GM21576 (cell line): ENCODE measurements around the gene LRRN4CL.
"Not testable (repeated sequence)": the region's sequence is repeated elsewhere in the genome, so short reads cannot be mapped to it uniquely, and the experiment has no call there.

Experiments
- ATAC-seq: cut with Tn5 transposase; IDR thresholded peaks from one replicate; pipeline ENCODE4 v1.9.1; 2021; ENCODE audit warnings: mild to moderate bottlenecking, moderate library complexity; ENCODE audit not compliant: unreplicated experiment

Gene LRRN4CL

DNA sequence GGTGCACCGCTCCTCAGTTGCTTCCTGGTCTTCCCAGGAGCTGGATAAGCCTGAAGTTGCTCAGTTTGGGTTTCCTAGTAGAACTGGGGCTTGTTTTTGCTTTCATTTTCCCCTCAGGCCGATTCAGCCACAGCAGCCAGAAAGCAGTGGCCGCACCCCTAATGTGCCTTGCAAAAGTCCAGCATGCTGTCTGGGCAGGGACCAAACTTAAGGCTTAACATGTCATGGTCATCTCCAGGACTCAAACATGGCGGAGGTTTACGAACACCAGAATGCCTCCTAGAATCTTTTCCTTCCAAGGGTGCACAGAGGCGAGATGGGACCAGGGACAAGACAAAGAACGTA, 20.6 kb upstream of the LRRN4CL start:
- no peak for ATAC-seq

DNA sequence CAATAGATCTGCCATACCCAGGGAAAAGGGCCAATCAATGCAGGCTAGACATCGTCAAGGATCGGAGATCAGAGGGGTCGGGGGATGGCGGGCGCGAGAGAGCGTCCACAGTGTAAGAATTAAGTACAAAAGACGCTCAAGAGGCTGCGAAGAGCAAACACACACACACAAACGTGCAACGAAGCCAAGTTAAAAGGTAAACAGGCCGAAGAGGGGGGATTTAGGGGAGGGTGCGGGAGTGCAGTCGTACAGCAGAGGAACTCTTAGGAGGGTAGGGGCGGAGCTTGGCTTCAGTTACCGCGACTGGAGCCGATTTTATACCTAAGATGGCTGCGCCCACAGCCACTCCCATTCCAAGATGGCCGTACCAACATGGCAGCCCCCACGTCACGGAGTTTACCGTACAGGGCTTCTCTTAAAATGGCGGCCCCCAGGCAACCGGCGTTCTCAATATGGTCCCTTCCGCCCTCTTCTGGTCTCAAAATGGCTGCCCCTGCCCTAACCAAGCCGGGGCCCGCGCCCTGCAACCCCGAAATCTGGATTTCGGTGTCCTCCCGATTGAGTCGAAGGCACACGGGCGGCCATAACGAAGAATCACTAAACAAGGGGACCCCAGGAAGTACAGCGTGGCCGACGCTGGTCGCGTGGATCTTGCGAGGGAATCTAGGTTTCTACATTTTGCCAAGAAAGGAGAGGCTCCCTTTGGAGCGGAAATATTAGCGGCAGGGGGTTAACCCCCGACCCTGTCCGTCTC, 20.1 kb upstream of the LRRN4CL start:
- peak; percentile 59 for ATAC-seq

- ATAC-seq, result no peak
These were observed 19.5 kb upstream of the LRRN4CL start for GRCh38 chr11:62708793-62709192.

DNA sequence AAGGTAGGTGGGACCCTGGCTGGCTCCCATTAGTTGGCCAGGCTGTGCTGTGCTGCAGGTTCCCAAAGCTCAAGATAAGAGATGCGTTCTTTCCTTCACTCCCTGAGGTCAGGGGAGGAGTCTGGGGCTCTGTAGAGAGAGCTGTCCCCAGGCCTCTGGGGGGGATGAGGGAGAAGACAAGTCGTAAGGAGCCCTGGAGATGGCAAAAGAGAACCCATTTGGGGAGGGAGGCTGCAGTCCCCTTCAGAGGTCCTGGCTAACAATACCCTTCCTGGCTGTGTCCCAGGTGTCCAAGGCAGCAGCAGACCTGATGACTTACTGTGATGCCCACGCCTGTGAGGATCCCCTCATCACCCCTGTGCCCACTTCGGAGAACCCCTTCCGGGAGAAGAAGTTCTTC, 19.1 kb upstream of the LRRN4CL start:
- ATAC-seq, result no peak

GRCh38 chr11:62707277-62707861, 18.0 kb upstream of the LRRN4CL start, which contains the start of the genes BSCL2 and GNG3:
TSS of gene BSCL2 (minus strand) at chr11:62707424. CDS start at chr11:62707195, 229 bp downstream.
TSS of gene GNG3 (plus strand) at chr11:62707676. CDS start at chr11:62708296, 620 bp downstream.
- ATAC-seq, result no peak

- no peak for ATAC-seq
These were observed 17.5 kb upstream of the LRRN4CL start for GRCh38 chr11:62706850-62707247.

DNA sequence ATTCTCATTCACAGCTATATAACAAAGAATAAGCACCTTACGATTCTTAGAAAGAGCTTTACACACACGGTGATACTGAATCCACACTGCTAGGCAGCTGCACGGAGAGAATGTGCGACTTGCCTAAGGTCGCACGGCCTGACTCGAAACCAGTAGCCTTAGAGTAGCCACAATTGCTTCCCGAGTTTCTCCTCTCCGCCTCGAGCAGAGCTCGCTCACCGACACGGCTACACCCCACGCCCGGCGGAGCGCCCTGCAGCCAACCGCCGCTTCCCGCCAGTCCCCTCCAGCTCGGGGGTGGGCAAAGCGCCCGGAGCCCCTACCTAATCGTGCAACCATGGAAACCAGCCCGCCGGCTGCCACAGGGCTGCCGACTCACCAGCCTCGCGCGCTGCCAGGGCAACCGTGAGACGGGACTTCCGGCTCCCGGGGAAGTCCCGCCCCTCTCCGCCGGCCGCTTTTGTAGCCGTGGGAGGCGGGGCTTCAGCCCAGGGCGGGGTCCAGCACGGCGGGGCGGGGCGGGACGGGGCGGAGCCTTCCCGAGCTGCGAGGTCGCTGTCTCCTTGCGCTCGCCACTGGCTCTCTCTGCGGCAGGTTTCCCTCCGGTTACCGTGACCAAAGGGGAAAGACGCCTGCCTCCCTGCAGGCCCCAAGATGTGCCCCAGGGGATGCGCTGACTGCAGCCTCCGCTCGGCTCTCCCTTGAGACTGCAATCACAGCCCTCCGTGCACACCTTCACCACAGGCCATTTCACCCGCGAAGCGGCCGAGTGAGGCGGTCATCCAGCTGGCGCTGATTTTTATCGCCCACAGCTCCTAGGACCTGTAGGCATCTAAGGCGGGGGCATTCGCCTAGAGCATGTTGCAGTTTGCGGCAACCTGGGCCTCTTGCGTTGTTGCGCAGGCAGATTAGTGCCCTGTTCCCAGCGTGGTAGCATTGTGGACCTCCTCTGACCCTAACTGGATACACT, 16.8 kb upstream of the LRRN4CL start:
- peak; percentile 47 for ATAC-seq

GRCh38 chr11:62705413-62705812, 16.1 kb upstream of the LRRN4CL start:
- no peak for ATAC-seq

GRCh38 chr11:62703921-62704320, 14.6 kb upstream of the LRRN4CL start:
- not testable (repeated sequence) for ATAC-seq

DNA sequence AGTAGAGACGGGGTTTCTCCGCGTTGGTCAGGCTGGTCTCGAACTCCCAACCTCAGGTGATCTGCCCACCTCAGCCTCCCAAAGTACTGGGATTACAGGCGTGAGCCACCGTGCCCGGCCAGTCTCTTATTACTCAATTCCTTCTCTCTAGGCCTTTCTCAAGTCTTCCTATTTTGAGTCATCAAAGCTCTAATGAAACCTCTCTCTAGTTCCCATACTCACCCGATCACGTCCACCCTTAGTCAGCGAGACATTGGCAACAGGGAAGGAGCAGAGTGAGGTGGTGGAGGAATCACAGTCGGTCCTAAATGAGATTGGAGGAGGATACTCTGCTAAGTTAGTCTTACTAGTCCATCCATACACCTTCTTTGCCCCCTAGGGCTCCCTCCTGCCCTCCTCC, 12.9 kb upstream of the LRRN4CL start:
- no peak for ATAC-seq

GRCh38 chr11:62694455-62695167, 5.3 kb upstream of the LRRN4CL start:
- no peak for ATAC-seq

DNA sequence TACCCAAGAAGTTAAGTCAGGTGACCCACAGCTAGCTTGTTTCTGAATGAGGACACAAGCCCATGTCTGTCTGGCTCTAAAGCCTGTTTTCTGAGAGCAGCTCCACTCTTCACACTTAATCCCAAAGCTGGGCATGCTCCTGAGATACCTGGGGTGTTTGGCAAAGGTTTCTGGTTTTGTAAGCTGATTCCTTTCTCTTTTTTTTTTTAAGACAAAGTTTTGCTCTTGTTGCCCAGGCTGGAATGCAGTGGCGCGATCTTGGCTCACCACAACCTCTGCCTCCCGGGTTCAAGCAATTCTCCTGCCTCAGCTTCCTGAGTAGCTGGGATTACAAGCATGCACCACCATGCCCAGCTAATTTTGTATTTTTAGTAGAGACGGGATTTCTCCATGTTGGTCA, 4.3 kb upstream of the LRRN4CL start:
- ATAC-seq, result not testable (repeated sequence)

DNA sequence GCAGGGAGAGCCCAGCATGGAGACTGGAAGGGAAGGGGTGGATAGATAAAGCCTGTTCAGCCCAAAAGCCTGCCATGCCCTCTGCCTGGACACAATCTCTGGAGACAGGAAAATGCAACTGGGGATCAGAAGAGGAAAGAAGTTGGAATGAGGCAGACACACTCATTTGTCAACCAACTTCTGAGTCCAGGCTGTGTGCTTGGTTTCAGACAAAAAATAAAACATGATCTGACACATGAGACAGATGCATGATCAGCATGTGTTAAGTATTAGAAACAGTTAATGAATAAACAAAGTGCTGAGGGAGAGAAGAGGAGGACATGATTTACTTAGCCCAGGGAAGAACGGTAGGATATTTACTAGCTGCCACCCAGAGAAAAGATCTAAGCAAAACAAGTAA, 839 bp downstream of the LRRN4CL start:
- ATAC-seq, result no peak

DNA sequence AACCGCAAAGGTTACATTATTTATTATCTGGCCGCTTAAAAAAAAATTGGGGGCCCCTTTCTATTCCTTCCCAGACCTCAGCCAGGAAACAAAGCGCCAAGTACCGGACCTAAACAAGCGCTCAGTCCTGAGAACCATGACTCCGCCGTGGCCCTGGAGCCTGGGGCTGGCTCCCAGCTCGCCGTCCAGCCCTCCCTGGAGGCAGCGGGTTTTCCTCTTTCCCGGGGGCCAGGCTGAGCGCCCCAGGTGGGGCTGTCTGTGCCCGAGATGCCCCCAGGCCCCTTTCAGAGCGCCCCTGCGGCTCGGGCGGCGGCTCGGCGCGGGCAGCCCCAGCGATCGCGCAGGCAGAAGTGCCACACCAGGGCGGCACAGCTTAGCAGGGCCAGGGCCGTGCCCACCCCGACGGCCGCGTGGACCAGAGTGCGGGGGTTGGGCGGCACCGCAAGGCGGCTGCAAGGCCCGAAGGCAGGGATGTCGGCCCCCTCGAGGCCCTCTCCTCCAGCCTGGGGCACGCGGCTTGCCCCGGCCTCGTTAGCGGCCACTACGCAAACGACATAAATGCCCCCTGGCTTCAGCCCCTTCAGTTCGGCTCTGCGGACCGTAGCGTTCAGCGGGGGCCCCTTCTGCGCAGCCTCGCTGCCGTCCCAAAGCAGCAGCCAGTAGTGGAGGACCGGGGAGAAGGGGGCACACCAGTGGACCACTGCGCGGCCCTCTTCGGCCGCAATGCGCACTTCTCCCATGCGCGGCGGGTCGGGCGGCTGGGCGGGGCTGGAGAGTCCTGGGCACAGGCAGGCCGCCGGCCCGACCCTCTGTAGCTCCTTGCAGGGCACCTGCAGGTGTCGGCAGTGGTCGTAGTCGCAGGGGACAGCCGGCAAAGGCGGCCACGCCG, 1.6 kb downstream of the LRRN4CL start:
- ATAC-seq, result no peak

DNA sequence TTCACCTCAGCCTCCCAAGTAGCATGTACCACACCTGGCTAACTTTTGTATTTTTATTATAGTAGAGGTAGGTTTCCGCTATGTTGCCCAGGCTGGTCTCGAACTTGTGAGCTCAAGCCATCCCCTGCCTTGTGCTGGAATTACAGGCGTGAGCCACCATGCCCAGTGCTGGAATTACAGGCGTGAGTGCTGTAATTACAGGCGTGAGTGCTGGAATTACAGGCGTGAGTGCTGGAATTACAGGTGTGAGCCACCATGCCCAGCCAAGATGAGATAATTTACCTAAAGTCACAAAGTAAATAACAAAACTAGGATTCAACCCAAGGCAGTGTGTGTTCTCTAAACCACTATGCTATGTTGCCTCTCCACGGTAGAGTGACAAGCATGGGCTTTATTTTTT, 6.8 kb downstream of the LRRN4CL start:
- no peak for ATAC-seq

DNA sequence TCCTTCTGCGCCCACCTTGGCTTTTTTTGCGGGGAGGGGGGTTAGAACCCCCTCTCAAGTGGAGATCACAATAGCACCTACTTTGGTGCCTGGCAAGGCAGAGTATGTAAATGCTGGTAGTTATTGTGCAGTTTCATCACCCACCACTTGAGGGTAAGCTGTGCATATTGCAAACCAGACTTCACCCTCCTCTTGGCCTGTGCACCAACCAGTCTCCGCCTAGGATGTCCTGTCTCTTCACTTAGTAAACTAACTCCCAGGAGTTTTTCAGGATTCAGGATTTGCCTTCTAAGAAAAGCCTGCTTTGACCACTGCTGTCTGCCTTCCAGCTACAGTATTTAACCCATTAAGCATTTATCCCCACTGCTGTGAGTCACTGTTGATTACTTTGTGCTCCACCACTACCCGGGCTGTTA, 8.5 kb downstream of the LRRN4CL start:
- no peak for ATAC-seq

- ATAC-seq, result peak; percentile 64
These were observed 10.3 kb downstream of the LRRN4CL start, which contains the start of gene UBXN1 for GRCh38 chr11:62678770-62679696. TSS of gene UBXN1 (minus strand) at chr11:62679073. CDS start at chr11:62678923, 150 bp downstream.

- ATAC-seq, result peak; percentile 8
These were observed 10.9 kb downstream of the LRRN4CL start for GRCh38 chr11:62678433-62678769.

DNA sequence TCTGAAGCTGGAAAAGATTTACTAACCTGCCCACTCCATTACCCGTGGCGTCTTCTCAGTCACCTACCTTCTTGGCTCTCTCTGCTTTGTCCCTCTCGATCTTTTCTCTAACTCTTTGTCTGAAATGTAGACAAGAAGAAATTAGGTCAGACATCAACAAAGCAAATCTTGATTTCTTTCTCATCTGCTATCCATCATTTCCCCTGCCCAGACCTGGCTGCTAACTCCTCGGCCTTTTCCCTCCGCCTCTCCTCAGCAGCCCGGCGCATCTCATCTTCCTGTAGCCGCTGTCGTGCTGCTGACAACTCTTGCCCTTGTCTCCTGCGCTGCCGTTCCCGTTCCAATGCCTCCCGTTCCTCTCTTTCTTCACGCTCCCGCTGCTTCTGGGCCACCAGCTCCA, 11.6 kb downstream of the LRRN4CL start:
- ATAC-seq, result no peak
